OCI-LY3 (cell line): ENCODE measurements around the gene FBXO42.

Experiments used
- H2AFZ ChIP-seq: fragments of 200-600, 300-600 bp; shearing (Covaris generic); 2 replicates; pipeline ENCODE4 v1.6.0; 2014; ENCODE audit warnings: antibody characterized with exemption, low read depth, low read length
- H3K27ac ChIP-seq: fragments of 200-600, 300-600 bp; sonication (generic); 2 replicates; pipeline ENCODE4 v1.5.1; 2014; ENCODE audit warnings: mild to moderate bottlenecking, low read length, moderate library complexity, mixed read lengths
- H3K27me3 ChIP-seq: fragments of 200-600, 300-600 bp; sonication (generic); 2 replicates; pipeline ENCODE4 v1.6.1; 2014; ENCODE audit warnings: low read depth, low read length, mixed read lengths
- H3K36me3 ChIP-seq: fragments of 200-600, 300-600 bp; sonication (generic); replicated peaks from 2 replicates; pipeline ENCODE3; 2014; ENCODE audit warnings: low read depth, low read length, mixed read lengths
- H3K4me1 ChIP-seq: fragments of 300-600, 200-600 bp; sonication (generic); 2 replicates; pipeline ENCODE4 v1.6.1; 2014; ENCODE audit warnings: low read length, mixed read lengths
- H3K4me2 ChIP-seq: fragments of 200-600, 300-600 bp; sonication (generic); 2 replicates; pipeline ENCODE4 v1.6.1; 2014; ENCODE audit warnings: low read length, mixed read lengths
- H3K4me3 ChIP-seq: fragments of 300-600, 200-600 bp; sonication (generic); 2 replicates; pipeline ENCODE4 v1.5.1; 2014; ENCODE audit warnings: antibody characterized with exemption, mild to moderate bottlenecking, low read length, moderate library complexity
- H3K79me2 ChIP-seq: fragments of 300-600, 200-600 bp; shearing (Covaris generic); 2 replicates; pipeline ENCODE4 v1.6.1; 2014; ENCODE audit warnings: mild to moderate bottlenecking, low read length, mixed read lengths
- H3K9ac ChIP-seq: fragments of 300-600, 200-600 bp; shearing (Covaris generic); 2 replicates; pipeline ENCODE4 v1.6.0; 2014; ENCODE audit warnings: mild to moderate bottlenecking, low read length, moderate library complexity
- H3K9me3 ChIP-seq: fragments of 200-600, 300-600 bp; shearing (Covaris generic); 2 replicates; pipeline ENCODE4 v1.6.1; 2014; ENCODE audit warnings: low read length, mixed read lengths; ENCODE audit not compliant: insufficient read depth
- H4K20me1 ChIP-seq: fragments of 200-600, 300-600 bp; sonication (generic); 2 replicates; pipeline ENCODE4 v1.6.1; 2016; ENCODE audit warnings: low read length, mixed read lengths; ENCODE audit not compliant: insufficient read depth
- EZH2phosphoT487 ChIP-seq: fragments of 200-600 bp; shearing (Covaris generic); IDR thresholded peaks from 2 replicates; pipeline ENCODE4 v1.6.1; 2018; ENCODE audit warnings: antibody characterized with exemption, mixed run types, low read depth
- TF ChIP-seq, protein P1 (sequence below): fragments of 200-600, 300-600 bp; sonication (generic); IDR thresholded peaks from 2 replicates; pipeline ENCODE4 v1.5.1; 2014; ENCODE audit warnings: antibody characterized with exemption, low read length, low read depth

The FBXO42 gene

DNA sequence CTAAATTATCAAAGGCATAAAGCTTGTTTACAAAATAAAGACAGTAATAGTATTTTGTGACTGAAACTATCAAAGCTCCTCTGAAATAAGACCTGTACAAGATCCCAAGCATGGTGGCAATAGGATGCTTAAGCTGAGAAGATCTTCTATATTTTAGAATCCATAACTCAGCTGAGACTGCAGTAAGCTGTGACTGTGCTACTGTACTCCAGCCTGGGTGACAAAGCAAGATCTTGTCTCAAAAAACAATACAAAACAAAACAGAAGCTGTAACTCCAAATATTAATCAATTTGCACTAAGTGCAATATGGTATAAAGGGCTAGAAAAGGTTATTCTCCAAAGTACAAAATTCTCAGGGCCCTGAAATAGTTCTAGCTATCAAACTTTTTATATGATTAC lies 59.5 kb downstream of the FBXO42 start:
- Histone ChIP-seq H4K20me1 (peaks cover 14% of the 10 kb centered on the region), H3K9me3 (no peaks in the 10 kb centered on the region), H3K4me2 (no peak overlapping the region), H2AFZ (no peak overlapping the region), H3K4me1 (peaks cover 7% of the 10 kb centered on the region), H3K79me2 (no peaks in the 10 kb centered on the region; the same call in 1 of the 2 replicates), H3K9ac (no peak overlapping the region), H3K36me3 (peaks cover 22% of the 10 kb centered on the region), H3K4me3 (no peak overlapping the region), H3K27ac (no peak overlapping the region), H3K27me3 (no peaks in the 10 kb centered on the region)
- TF ChIP-seq EZH2phosphoT487 = no peak
- TF ChIP-seq, protein P1, sequence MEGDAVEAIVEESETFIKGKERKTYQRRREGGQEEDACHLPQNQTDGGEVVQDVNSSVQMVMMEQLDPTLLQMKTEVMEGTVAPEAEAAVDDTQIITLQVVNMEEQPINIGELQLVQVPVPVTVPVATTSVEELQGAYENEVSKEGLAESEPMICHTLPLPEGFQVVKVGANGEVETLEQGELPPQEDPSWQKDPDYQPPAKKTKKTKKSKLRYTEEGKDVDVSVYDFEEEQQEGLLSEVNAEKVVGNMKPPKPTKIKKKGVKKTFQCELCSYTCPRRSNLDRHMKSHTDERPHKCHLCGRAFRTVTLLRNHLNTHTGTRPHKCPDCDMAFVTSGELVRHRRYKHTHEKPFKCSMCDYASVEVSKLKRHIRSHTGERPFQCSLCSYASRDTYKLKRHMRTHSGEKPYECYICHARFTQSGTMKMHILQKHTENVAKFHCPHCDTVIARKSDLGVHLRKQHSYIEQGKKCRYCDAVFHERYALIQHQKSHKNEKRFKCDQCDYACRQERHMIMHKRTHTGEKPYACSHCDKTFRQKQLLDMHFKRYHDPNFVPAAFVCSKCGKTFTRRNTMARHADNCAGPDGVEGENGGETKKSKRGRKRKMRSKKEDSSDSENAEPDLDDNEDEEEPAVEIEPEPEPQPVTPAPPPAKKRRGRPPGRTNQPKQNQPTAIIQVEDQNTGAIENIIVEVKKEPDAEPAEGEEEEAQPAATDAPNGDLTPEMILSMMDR = no peak

DNA sequence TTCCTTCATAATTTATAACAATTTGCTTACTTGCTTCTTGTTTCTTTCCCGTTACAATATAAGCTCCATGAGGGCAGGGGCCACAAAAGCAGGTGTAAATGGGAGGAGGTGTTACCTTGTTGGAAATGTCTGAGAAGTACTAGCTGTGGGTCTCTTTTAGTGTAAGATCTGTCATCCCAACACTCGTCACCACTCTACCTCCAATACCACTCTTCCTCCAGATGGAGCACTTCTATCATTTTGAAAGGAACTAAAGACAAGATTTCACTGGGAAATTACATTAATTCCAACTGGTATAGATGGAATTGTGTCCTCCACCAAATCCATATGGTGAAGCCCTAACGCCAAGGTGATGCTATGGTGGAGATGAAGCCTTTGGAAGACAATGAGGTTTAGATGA lies 62.3 kb downstream of the FBXO42 start:
- TF ChIP-seq, protein P1 = no peak
- no peak for TF ChIP-seq EZH2phosphoT487
- Histone ChIP-seq H3K9ac (no peak overlapping the region), H2AFZ (no peak overlapping the region), H3K4me3 (no peak overlapping the region), H4K20me1 (peaks cover 6% of the 10 kb centered on the region), H3K27ac (no peak overlapping the region), H3K79me2 (peaks cover 6% of the 10 kb centered on the region; the same call in 1 of the 2 replicates), H3K4me1 (no peaks in the 10 kb centered on the region), H3K36me3 (peaks cover 19% of the 10 kb centered on the region), H3K27me3 (no peaks in the 10 kb centered on the region), H3K9me3 (no peaks in the 10 kb centered on the region), H3K4me2 (no peak overlapping the region)

DNA sequence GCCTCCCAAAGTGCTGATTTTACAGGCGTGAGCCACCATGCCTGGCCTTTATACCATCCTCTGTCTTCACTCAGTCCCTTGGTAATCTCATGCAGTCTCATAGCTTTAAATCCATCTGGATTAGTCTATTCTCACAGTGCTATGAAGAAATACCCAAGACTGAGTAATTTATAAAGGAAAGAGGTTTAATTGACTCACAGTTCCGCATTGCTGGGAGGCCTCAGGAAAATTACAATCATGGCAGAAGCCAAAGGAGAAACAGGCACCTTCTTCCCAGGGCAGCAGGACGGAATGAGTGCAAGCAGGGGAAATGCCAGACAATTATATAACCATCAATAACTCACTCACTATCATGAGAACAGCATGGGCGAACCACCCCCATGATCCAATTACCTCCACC lies 66.2 kb downstream of the FBXO42 start:
- Histone ChIP-seq H4K20me1 (peaks cover 3% of the 10 kb centered on the region; the same call in 1 of the 2 replicates), H3K9me3 (no peaks in the 10 kb centered on the region), H3K79me2 (peaks cover 6% of the 10 kb centered on the region; the same call in 1 of the 2 replicates), H3K36me3 (peaks cover 8% of the 10 kb centered on the region), H3K4me2 (no peak overlapping the region), H3K4me1 (no peaks in the 10 kb centered on the region), H3K9ac (no peak overlapping the region), H3K27me3 (no peaks in the 10 kb centered on the region), H2AFZ (no peak overlapping the region), H3K27ac (no peak overlapping the region), H3K4me3 (no peak overlapping the region)
- TF ChIP-seq EZH2phosphoT487 = no peak
- TF ChIP-seq, protein P1 = no peak

DNA sequence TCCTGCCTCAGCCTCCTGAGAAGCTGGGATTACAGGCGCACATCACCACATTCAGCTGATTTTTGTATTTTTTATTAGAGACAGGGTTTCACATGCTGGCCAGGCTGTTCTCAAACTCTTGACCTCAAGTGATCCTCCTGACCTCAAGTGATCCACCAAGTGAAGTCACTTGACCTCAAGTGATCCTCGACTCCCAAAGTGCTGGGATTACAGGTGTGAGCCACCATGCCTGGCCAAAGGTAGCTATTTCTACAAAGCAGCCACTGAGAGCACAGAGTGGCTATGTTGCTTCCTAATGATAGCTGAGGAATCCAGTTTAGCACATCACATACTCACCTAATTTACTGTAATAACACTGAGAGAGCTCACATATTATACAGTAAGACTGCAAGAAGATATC lies 70.5 kb downstream of the FBXO42 start:
- H4K20me1 ChIP-seq = no peaks in the 10 kb centered on the region; the same call in 1 of the 2 replicates
- no peak overlapping the region for H3K27ac ChIP-seq
- no peak for TF ChIP-seq EZH2phosphoT487
- TF ChIP-seq, protein P1 = no peak
- no peaks in the 10 kb centered on the region for H3K9me3 ChIP-seq
- H3K27me3 ChIP-seq = no peaks in the 10 kb centered on the region
- no peak overlapping the region for H3K4me3 ChIP-seq
- peaks cover 2% of the 10 kb centered on the region for H3K36me3 ChIP-seq
- no peak overlapping the region for H2AFZ ChIP-seq
- H3K4me1 ChIP-seq = no peaks in the 10 kb centered on the region
- no peak overlapping the region for H3K4me2 ChIP-seq
- H3K79me2 ChIP-seq = peaks cover 1% of the 10 kb centered on the region; the same call in 1 of the 2 replicates
- no peak overlapping the region for H3K9ac ChIP-seq
